ENCODE data around the gene MMS22L. TPM values are rescaled to one million over a fixed set of nuclear protein-coding genes. Genes with fewer than 3 reads are reported as not detected.

MMS22L gene
- total RNA-seq, 1 experiment from 2014 or later = 52.8 TPM

DNA sequence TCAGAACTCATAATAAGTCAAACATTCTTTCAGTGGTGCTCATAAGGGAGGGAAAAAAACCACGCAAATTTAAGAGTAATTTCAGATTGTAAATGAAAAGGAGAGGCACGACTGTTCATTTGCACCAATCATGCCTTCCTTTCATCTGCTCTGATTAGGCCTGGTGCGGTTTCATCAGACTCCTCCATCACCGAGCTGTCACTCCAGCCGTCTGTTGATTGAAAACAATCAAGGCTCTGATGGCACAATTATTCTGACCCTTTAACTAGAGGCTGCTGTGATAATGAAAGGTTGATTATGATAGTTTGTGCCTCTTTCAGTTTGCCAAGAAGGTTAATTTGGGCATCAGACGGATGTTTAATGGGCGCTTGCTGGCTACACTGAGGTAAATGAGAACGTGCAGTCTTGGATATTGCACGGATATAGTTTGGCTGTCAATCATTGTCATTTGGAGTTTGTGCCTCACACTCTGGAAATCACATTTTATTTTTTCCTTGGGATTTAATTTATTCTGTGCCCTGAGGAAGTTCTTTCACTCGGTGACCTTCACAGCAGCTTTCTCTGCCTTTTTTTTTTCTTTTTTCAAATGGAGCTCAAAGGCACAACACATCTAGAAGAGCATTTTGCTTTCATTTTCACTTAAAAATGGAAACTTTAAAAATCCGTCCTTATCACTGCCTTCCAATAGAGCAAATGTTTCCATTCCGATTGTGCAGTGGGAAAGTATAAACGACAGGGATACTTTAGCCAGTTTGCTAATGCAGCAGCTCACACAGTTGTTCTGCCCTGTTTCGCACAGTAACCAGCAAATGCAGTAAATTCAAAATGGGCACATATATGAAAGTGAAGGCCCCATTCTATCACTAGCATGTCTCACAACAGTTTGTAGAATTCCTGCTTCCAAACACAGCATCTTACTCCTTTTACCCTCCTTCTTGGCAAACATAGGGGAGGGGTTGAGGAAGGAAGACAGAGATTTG, 185.7 kb downstream of the MMS22L start:
- TF ChIP-seq, protein P1, sequence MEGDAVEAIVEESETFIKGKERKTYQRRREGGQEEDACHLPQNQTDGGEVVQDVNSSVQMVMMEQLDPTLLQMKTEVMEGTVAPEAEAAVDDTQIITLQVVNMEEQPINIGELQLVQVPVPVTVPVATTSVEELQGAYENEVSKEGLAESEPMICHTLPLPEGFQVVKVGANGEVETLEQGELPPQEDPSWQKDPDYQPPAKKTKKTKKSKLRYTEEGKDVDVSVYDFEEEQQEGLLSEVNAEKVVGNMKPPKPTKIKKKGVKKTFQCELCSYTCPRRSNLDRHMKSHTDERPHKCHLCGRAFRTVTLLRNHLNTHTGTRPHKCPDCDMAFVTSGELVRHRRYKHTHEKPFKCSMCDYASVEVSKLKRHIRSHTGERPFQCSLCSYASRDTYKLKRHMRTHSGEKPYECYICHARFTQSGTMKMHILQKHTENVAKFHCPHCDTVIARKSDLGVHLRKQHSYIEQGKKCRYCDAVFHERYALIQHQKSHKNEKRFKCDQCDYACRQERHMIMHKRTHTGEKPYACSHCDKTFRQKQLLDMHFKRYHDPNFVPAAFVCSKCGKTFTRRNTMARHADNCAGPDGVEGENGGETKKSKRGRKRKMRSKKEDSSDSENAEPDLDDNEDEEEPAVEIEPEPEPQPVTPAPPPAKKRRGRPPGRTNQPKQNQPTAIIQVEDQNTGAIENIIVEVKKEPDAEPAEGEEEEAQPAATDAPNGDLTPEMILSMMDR (conservative IDR thresholded peaks at IDR 0.05) = no peak
- Histone ChIP-seq H2AFZ (ENCODE audit: low read length) (no peak overlapping the region), H3K56ac (ENCODE audit: insufficient read length, low read depth, low read length) (no peak overlapping the region), H3K9me3 (ENCODE audit: control insufficient read depth, low read depth, low read length) (no peaks in the 10 kb centered on the region), H2BK12ac (ENCODE audit: insufficient read length, low read depth, low read length) (no peak overlapping the region), H3K18ac (ENCODE audit: insufficient read length, low read depth, low read length) (no peak overlapping the region), H3K4me1 (ENCODE audit: insufficient read depth, low read length) (no peaks in the 10 kb centered on the region), H3K23ac (ENCODE audit: insufficient read length, low read depth, low read length) (no peak overlapping the region), H3K23me2 (ENCODE audit: insufficient read length, low read depth, low read length, poor library complexity, severe bottlenecking) (no peaks in the 10 kb centered on the region), H3K9ac (ENCODE audit: extremely low read depth, insufficient read length, low read length) (no peak overlapping the region), H4K20me1 (ENCODE audit: control insufficient read depth, insufficient read depth, insufficient read length) (no peaks in the 10 kb centered on the region), H3K27ac (ENCODE audit: insufficient read length, low read depth, low read length) (no peak overlapping the region), H3K27me3 (ENCODE audit: insufficient read depth, low read length) (no peaks in the 10 kb centered on the region), H4K5ac (ENCODE audit: insufficient read length, low read depth, low read length) (no peak overlapping the region), H3K79me2 (ENCODE audit: insufficient read depth, low read length) (no peaks in the 10 kb centered on the region), H2BK5ac (ENCODE audit: insufficient read length, low read length) (no peak overlapping the region), H2BK15ac (ENCODE audit: low read depth, low read length) (no peak overlapping the region), H3K4me2 (ENCODE audit: insufficient read depth, insufficient read length, low read length) (no peak overlapping the region), H2AK5ac (ENCODE audit: insufficient read length, low read length) (no peak overlapping the region), H2BK120ac (ENCODE audit: low read depth, low read length, poor library complexity, severe bottlenecking) (no peak overlapping the region), H3K14ac (ENCODE audit: insufficient read depth, low read length) (no peak overlapping the region), H3T11ph (ENCODE audit: low read length) (no peak overlapping the region), H2BK20ac (ENCODE audit: low read depth, low read length, poor library complexity, severe bottlenecking) (no peak overlapping the region), H4K8ac (replicated peaks; ENCODE audit: insufficient read length, low read depth, low read length) (no peak overlapping the region), H4K91ac (ENCODE audit: insufficient read length, low read depth, low read length) (no peak overlapping the region), H3K79me1 (ENCODE audit: insufficient read depth, low read depth, low read length, poor library complexity, severe bottlenecking) (no peaks in the 10 kb centered on the region), H3K4ac (ENCODE audit: low read depth, low read length) (no peak overlapping the region)
- Mint-ChIP-seq H3K4me1 (no peaks in the 10 kb centered on the region), H3K36me3 (ENCODE audit: insufficient read depth in 1 of 3, low read depth in 3 of 3) (no peaks in the 10 kb centered on the region), H3K27ac (no peak overlapping the region), H3K27me3 (ENCODE audit: low read depth) (no peaks in the 10 kb centered on the region), H3K9me3 (no peaks in the 10 kb centered on the region), H3K4me3 (no peak overlapping the region)
- no CpG with 5 or more reads among the region's 14 CpGs for WGBS (ENCODE audit: extremely low coverage, insufficient read length, low lambda C conversion rate)
- DNase-seq = no peak

All from H9 (cell line).